Nephron progenitor cell (in vitro differentiated cells): ENCODE data around the gene MT1H.
A peak's percentile ranks its signal among the peaks of the same experiment; 100 is the strongest.

Source experiments
- DNase-seq: peaks from one replicate; pipeline ENCODE4 v3.0.0; 2021
- H3K27ac Mint-ChIP-seq: 2 replicates; pipeline ENCODE4 v1.8.0; 2021; ENCODE audit warnings: mild to moderate bottlenecking, moderate library complexity, mixed read lengths
- H3K27me3 Mint-ChIP-seq: 2 replicates; pipeline ENCODE4 v1.8.0; 2021; ENCODE audit warnings: mild to moderate bottlenecking, low read depth, mixed read lengths; ENCODE audit not compliant: poor library complexity
- H3K36me3 Mint-ChIP-seq: 2 replicates; pipeline ENCODE4 v1.8.0; 2021; ENCODE audit warnings: low read depth, mixed read lengths
- H3K4me1 Mint-ChIP-seq: 2 replicates; pipeline ENCODE4 v1.8.0; 2021; ENCODE audit warnings: mixed read lengths
- H3K4me3 Mint-ChIP-seq: 2 replicates; pipeline ENCODE4 v1.8.0; 2021; ENCODE audit warnings: mild to moderate bottlenecking, moderate library complexity, mixed read lengths
- H3K9me3 Mint-ChIP-seq: 2 replicates; pipeline ENCODE4 v1.8.0; 2021; ENCODE audit warnings: mild to moderate bottlenecking, moderate library complexity, mixed read lengths
- CTCF ChIP-seq: fragments of 200-600 bp; sonication (generic); IDR thresholded peaks from 2 replicates; pipeline ENCODE4 v1.5.0; 2021; ENCODE audit warnings: antibody characterized with exemption

Gene MT1H

GRCh38 chr16:56625943-56626654 is 43.5 kb upstream of the MT1H start:
- H3K27ac Mint-ChIP-seq = no peak overlapping the region
- peaks cover 19% of the 10 kb centered on the region for H3K4me1 Mint-ChIP-seq
- H3K27me3 Mint-ChIP-seq = peaks cover 100% of the 10 kb centered on the region
- no peak for TF ChIP-seq CTCF
- H3K4me3 Mint-ChIP-seq = peak overlapping the region; percentile 72
- H3K36me3 Mint-ChIP-seq = no peaks in the 10 kb centered on the region
- H3K9me3 Mint-ChIP-seq = peaks cover 18% of the 10 kb centered on the region
- no peak for DNase-seq

GRCh38 chr16:56626685-56627084 is 42.9 kb upstream of the MT1H start:
- Mint-ChIP-seq H3K4me1 (peaks cover 14% of the 10 kb centered on the region), H3K36me3 (no peaks in the 10 kb centered on the region), H3K9me3 (peaks cover 18% of the 10 kb centered on the region), H3K27ac (no peak overlapping the region), H3K27me3 (peaks cover 100% of the 10 kb centered on the region), H3K4me3 (no peak overlapping the region)
- no peak for TF ChIP-seq CTCF
- no peak for DNase-seq

GRCh38 chr16:56628486-56629350 is 40.9 kb upstream of the MT1H start:
- peaks cover 19% of the 10 kb centered on the region for H3K4me1 Mint-ChIP-seq
- no peak overlapping the region for H3K27ac Mint-ChIP-seq
- peaks cover 100% of the 10 kb centered on the region for H3K27me3 Mint-ChIP-seq
- H3K36me3 Mint-ChIP-seq = no peaks in the 10 kb centered on the region
- DNase-seq = no peak
- TF ChIP-seq CTCF = no peak
- H3K9me3 Mint-ChIP-seq = peaks cover 7% of the 10 kb centered on the region
- H3K4me3 Mint-ChIP-seq = no peak overlapping the region

- H3K4me1 Mint-ChIP-seq = peaks cover 19% of the 10 kb centered on the region
- no peak for TF ChIP-seq CTCF
- no peak overlapping the region for H3K4me3 Mint-ChIP-seq
- H3K36me3 Mint-ChIP-seq = no peaks in the 10 kb centered on the region
- H3K9me3 Mint-ChIP-seq = peaks cover 4% of the 10 kb centered on the region
- DNase-seq = no peak
- no peak overlapping the region for H3K27ac Mint-ChIP-seq
- peaks cover 100% of the 10 kb centered on the region for H3K27me3 Mint-ChIP-seq
These were observed 40.1 kb upstream of the MT1H start for GRCh38 chr16:56629531-56629930.

- Mint-ChIP-seq H3K9me3 (no peaks in the 10 kb centered on the region), H3K4me3 (no peak overlapping the region), H3K36me3 (no peaks in the 10 kb centered on the region), H3K27ac (no peak overlapping the region), H3K27me3 (peaks cover 100% of the 10 kb centered on the region), H3K4me1 (peaks cover 15% of the 10 kb centered on the region)
- DNase-seq = no peak
- TF ChIP-seq CTCF = no peak
These were observed 39.5 kb upstream of the MT1H start for GRCh38 chr16:56630134-56630533.
